Colonic mucosa (tissue), 4 donors: ENCODE results near the gene KANTR. TPM values are rescaled to one million over a fixed set of nuclear protein-coding genes. Genes with fewer than 3 reads are reported as not detected.

Experiments used
- DNase-seq: peaks from one replicate; pipeline ENCODE4 v3.0.0-alpha.2; 2020
- H3K27ac ChIP-seq: fragments of 200-600 bp; one replicate; pipeline ENCODE4 v1.8.0; 2021
- H3K27me3 ChIP-seq: fragments of 200-600 bp; one replicate; pipeline ENCODE4 v1.8.0; 2021
- H3K36me3 ChIP-seq: fragments of 200-600 bp; one replicate; pipeline ENCODE4 v1.8.0; 2021
- H3K4me1 ChIP-seq: fragments of 200-600 bp; one replicate; pipeline ENCODE4 v1.8.0; 2021; ENCODE audit warnings: mild to moderate bottlenecking
- H3K4me3 ChIP-seq: fragments of 200-600 bp; one replicate; pipeline ENCODE4 v1.8.0; 2021
- H3K9ac ChIP-seq, 2 donors: one replicate each; pipeline ENCODE4 v1.7.0; 2013; ENCODE audit warnings: control low read depth in 2 of 2, low read depth in 2 of 2, low read length in 2 of 2
- H3K9me3 ChIP-seq: fragments of 200-600 bp; one replicate; pipeline ENCODE4 v1.8.0; 2021
- intact Hi-C: fragments of 100-400 bp; cut with DNase I; formaldehyde crosslinking; loops from one replicate; pipeline ENCODE4 v1.14.1; 2022
- total RNA-seq, 2 donors: library from RNA; stranded (reverse); fragmentation: NEBNext Ultra II Directional in 1 of 2; extraction: Animal tissue kit (Norgen Biotek cat#: 25700) in 1 of 2; gene quantifications; one replicate each; pipeline ENCODE4 v1.2.1, GENCODE V29; 2021
- TF ChIP-seq, protein P1 (sequence below): fragments of 200-600 bp; IDR thresholded peaks from one replicate; pipeline ENCODE4 v1.8.0; 2022; ENCODE audit warnings: antibody characterized with exemption, mild to moderate bottlenecking
- donor health status: healthy.
- donor health status: DM: no; HTN: no; CAD: no.
- donor health status: DM: no; HTN: no; CAD: no.

The KANTR gene
- total RNA-seq, 2 donors from 2014 or later = 6.8 to 8.0 TPM

DNA sequence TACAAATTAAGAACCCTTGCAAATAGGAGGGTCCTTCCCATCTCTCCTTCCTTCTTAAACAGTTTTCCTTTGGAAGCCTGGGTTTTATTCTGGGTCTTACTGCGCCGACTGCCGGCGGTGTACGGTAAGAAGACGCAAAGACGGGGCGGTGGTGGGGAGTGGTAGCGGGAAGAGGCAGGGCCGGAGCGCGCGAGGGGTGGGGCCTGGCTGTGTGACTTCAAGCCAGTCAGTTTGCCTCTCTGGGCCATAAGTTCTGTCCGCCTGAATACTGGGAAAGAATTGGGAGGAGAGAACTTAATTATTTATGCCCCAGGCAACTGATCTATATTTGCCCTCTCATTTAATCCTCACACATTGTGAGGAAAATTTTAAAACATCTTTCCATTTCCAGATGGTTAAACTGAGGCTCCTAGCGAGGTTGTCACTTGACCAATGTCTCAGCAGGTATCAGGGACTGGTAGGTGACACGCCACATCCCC is 726 bp upstream of the KANTR start:
- intact Hi-C loops = no loop called here
- H3K9ac ChIP-seq = peak overlapping the region in 1 of 2 donors; percentile 74

DNA sequence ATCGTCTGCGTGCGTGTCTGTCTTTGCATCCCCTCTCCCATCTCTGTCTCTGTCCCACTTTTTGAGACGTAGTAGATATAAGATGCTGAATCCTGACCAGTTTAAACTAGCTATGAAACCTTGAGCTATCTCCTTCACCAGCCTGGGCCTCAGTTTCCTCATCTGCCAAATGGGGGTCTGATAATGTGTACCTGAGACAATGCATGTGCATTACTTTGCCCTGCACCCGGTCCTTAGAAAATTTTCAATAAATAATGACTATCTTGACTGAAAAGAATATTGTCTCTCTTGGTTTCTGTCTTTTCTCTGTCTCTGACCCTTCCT is 602 bp downstream of the KANTR start:
- Histone ChIP-seq H3K36me3 (no peaks in the 10 kb centered on the region), H3K9me3 (no peaks in the 10 kb centered on the region), H3K4me3 (peak overlapping the region; percentile 44), H3K4me1 (no peaks in the 10 kb centered on the region), H3K27ac (peak overlapping the region; percentile 82), H3K27me3 (no peaks in the 10 kb centered on the region), H3K9ac (peak overlapping the region; percentile 27 to 63)
- TF ChIP-seq, protein P1, sequence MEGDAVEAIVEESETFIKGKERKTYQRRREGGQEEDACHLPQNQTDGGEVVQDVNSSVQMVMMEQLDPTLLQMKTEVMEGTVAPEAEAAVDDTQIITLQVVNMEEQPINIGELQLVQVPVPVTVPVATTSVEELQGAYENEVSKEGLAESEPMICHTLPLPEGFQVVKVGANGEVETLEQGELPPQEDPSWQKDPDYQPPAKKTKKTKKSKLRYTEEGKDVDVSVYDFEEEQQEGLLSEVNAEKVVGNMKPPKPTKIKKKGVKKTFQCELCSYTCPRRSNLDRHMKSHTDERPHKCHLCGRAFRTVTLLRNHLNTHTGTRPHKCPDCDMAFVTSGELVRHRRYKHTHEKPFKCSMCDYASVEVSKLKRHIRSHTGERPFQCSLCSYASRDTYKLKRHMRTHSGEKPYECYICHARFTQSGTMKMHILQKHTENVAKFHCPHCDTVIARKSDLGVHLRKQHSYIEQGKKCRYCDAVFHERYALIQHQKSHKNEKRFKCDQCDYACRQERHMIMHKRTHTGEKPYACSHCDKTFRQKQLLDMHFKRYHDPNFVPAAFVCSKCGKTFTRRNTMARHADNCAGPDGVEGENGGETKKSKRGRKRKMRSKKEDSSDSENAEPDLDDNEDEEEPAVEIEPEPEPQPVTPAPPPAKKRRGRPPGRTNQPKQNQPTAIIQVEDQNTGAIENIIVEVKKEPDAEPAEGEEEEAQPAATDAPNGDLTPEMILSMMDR = no peak
- no peak for DNase-seq
- intact Hi-C loops = no loop called here

More for the DNA sequence above, 726 bp upstream of the KANTR start:
- DNase-seq = peak; percentile 87
- Histone ChIP-seq H3K36me3 (no peaks in the 10 kb centered on the region), H3K27me3 (no peaks in the 10 kb centered on the region), H3K9me3 (no peaks in the 10 kb centered on the region), H3K27ac (peak overlapping the region; percentile 82), H3K4me1 (no peaks in the 10 kb centered on the region), H3K4me3 (peak overlapping the region; percentile 44)
- TF ChIP-seq, protein P1 = no peak

DNA sequence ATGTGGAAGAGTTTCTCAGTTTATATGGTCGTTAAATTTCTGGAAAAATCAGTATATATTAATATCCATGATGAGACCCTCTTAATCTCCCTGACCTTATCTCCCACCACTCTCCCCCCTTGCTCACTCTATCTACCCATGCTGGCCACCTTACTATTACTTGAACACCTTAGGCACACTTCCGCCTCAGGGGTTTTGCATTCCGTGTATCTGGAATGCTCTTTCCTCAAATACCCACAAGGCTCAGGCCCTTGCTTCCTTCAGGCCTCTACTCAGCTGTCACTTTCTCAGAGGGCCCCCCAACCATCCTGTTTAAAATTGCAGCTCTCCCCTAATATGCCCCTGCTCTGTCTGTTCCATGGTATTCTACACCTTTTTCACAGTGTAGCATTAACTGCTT is 1.9 kb downstream of the KANTR start:
- no peak overlapping the region for H3K9ac ChIP-seq
- intact Hi-C loops = no loop called here
- TF ChIP-seq, protein P1 = no peak
- no peaks in the 10 kb centered on the region for H3K27me3 ChIP-seq
- H3K9me3 ChIP-seq = no peaks in the 10 kb centered on the region
- no peak overlapping the region for H3K4me3 ChIP-seq
- H3K27ac ChIP-seq = no peak overlapping the region
- H3K36me3 ChIP-seq = no peaks in the 10 kb centered on the region
- no peak for DNase-seq
- H3K4me1 ChIP-seq = no peaks in the 10 kb centered on the region

DNA sequence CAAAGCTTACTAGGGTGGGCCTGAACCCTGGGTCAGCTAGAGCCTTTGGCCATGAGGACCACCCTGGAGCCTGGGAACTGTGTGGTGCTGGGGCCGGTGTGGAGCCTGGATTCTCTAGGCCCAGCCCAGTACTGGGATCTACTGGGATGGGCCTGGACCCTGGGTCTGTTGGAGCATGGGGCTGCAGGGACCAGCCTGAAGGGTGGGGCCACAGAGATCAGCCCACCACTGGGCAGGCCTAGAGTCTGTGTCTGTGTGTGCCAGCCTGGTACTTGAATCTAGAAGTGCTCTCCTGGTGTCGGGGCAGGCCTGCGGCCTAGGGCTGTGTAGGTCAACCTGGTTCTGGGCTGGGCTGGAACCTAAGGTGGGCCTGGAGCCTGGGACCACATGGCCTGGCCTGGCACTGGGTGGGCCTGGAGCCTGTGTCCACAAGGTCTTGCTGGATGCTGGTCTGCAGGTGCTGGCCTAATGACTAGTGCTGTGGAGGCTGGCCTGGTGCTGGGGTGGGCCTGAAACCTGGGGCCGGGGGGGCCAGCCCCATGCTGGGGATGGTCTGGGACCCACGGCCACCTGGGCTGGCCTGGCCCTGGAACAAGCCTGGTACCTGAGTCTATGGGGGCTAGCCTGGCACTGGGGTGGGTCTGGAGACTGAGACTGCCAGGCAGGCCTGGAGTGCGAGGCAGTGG is 21.1 kb downstream of the KANTR start:
- TF ChIP-seq, protein P1 = no peak
- H3K4me3 ChIP-seq = no peak overlapping the region
- H3K36me3 ChIP-seq = no peaks in the 10 kb centered on the region
- no peaks in the 10 kb centered on the region for H3K4me1 ChIP-seq
- peak overlapping the region; percentile 12 for H3K27ac ChIP-seq
- no peaks in the 10 kb centered on the region for H3K27me3 ChIP-seq
- H3K9ac ChIP-seq = no peak overlapping the region
- H3K9me3 ChIP-seq = no peaks in the 10 kb centered on the region
- DNase-seq = no peak
- intact Hi-C loops = no loop called here

DNA sequence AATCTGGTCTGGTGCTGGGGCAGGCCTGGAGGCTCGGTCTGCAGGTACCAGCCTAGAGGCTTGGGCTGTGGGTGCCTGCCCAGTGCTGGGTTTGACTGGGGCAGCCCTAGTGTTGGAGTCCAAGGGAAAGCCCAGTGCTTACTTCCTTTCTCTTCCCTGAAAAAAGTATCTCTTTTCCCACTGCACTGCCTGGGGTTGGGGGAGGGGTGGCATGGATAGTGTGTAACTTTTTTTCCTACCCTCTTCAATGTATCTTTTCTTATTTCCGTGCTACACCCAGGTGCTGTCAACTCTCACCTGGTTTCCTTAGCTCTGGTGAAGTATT is 21.6 kb downstream of the KANTR start:
- intact Hi-C loops = no loop called here

More for the DNA sequence above, 21.6 kb downstream of the KANTR start:
- Histone ChIP-seq H3K9ac (no peak overlapping the region), H3K36me3 (no peaks in the 10 kb centered on the region), H3K4me1 (no peaks in the 10 kb centered on the region), H3K4me3 (no peak overlapping the region), H3K9me3 (no peaks in the 10 kb centered on the region), H3K27ac (peak overlapping the region; percentile 12), H3K27me3 (no peaks in the 10 kb centered on the region)
- TF ChIP-seq, protein P1 = no peak
- DNase-seq = no peak
